Measurements from ENCODE around the gene S100B. TPM values are rescaled to one million over a fixed set of nuclear protein-coding genes. Genes with fewer than 3 reads are reported as not detected.

S100B gene
- total and polyA plus RNA-seq, 9 donors, result 11.0 to 66.2 (median 22.8) TPM

- H3K4me1 ChIP-seq (ENCODE audit: control insufficient read depth, insufficient read depth, low read length), result peaks cover 22% of the 10 kb centered on the region
- H3K4me3 ChIP-seq (ENCODE audit: low read length), result no peak overlapping the region
- no peaks in the 10 kb centered on the region for H3K36me3 ChIP-seq (ENCODE audit: control insufficient read depth, insufficient read depth, low read length)
- H3K9me3 ChIP-seq (replicated peaks; ENCODE audit: control insufficient read depth, low read depth, low read length), result peaks cover 5% of the 10 kb centered on the region
- peak; percentile 48 for DNase-seq
- no peaks in the 10 kb centered on the region for H3K27me3 ChIP-seq (ENCODE audit: control insufficient read depth, insufficient read depth, low read length)
- WGBS (ENCODE audit: insufficient coverage), result 74% methylated on average over 9 of the region's 14 CpGs
- H3K27ac ChIP-seq (ENCODE audit: low read length), result peak overlapping the region; percentile 33
Observed at GRCh38 chr21:46605767-46606426, 1.0 kb upstream of the S100B start.

- H3K36me3 ChIP-seq (ENCODE audit: control insufficient read depth, insufficient read depth, low read length), result no peaks in the 10 kb centered on the region
- no peaks in the 10 kb centered on the region for H3K27me3 ChIP-seq (ENCODE audit: control insufficient read depth, insufficient read depth, low read length)
- peaks cover 22% of the 10 kb centered on the region for H3K4me1 ChIP-seq (ENCODE audit: control insufficient read depth, insufficient read depth, low read length)
- no peaks in the 10 kb centered on the region for H3K9me3 ChIP-seq (replicated peaks; ENCODE audit: control insufficient read depth, low read depth, low read length)
- no peak for DNase-seq
- 79% methylated on average over 5 of the region's 9 CpGs for WGBS (ENCODE audit: insufficient coverage)
- H3K4me3 ChIP-seq (ENCODE audit: low read length), result no peak overlapping the region
- H3K27ac ChIP-seq (ENCODE audit: low read length), result no peak overlapping the region
Observed at GRCh38 chr21:46604329-46604974, 430 bp downstream of the S100B start.

GRCh38 chr21:46603228-46603627 is 1.7 kb downstream of the S100B start:
- WGBS (ENCODE audit: insufficient coverage), result 63% methylated on average over 2 of the region's 9 CpGs
- DNase-seq, result peak; percentile 35
- no peak overlapping the region for H3K4me3 ChIP-seq (ENCODE audit: low read length)

GRCh38 chr21:46600978-46601377 is 3.9 kb downstream of the S100B start:
- no peaks in the 10 kb centered on the region for H3K36me3 ChIP-seq (ENCODE audit: control insufficient read depth, insufficient read depth, low read length)
- H3K27me3 ChIP-seq (ENCODE audit: control insufficient read depth, insufficient read depth, low read length), result no peaks in the 10 kb centered on the region
- no peak overlapping the region for H3K4me3 ChIP-seq (ENCODE audit: low read length)
- WGBS (ENCODE audit: insufficient coverage), result 77% methylated on average over 5 of the region's 9 CpGs
- no peaks in the 10 kb centered on the region for H3K9me3 ChIP-seq (replicated peaks; ENCODE audit: control insufficient read depth, low read depth, low read length)
- H3K4me1 ChIP-seq (ENCODE audit: control insufficient read depth, insufficient read depth, low read length), result peaks cover 32% of the 10 kb centered on the region
- H3K27ac ChIP-seq (ENCODE audit: low read length), result no peak overlapping the region
- DNase-seq, result no peak

More at GRCh38 chr21:46603228-46603627, 1.7 kb downstream of the S100B start:
- Histone ChIP-seq H3K36me3 (ENCODE audit: control insufficient read depth, insufficient read depth, low read length) (no peaks in the 10 kb centered on the region), H3K9me3 (replicated peaks; ENCODE audit: control insufficient read depth, low read depth, low read length) (no peaks in the 10 kb centered on the region), H3K4me1 (ENCODE audit: control insufficient read depth, insufficient read depth, low read length) (peaks cover 31% of the 10 kb centered on the region), H3K27me3 (ENCODE audit: control insufficient read depth, insufficient read depth, low read length) (no peaks in the 10 kb centered on the region), H3K27ac (ENCODE audit: low read length) (no peak overlapping the region)

- 80% methylated on average over 1 of the region's 5 CpGs for WGBS (ENCODE audit: insufficient coverage)
- Histone ChIP-seq H3K36me3 (ENCODE audit: control insufficient read depth, insufficient read depth, low read length) (no peaks in the 10 kb centered on the region), H3K27ac (ENCODE audit: low read length) (no peak overlapping the region), H3K4me3 (ENCODE audit: low read length) (no peak overlapping the region), H3K27me3 (ENCODE audit: control insufficient read depth, insufficient read depth, low read length) (no peaks in the 10 kb centered on the region), H3K4me1 (ENCODE audit: control insufficient read depth, insufficient read depth, low read length) (peaks cover 26% of the 10 kb centered on the region), H3K9me3 (replicated peaks; ENCODE audit: control insufficient read depth, low read depth, low read length) (no peaks in the 10 kb centered on the region)
- no peak for DNase-seq
Observed at GRCh38 chr21:46600305-46600704, 4.6 kb downstream of the S100B start.

GRCh38 chr21:46598581-46599572 is 6.0 kb downstream of the S100B start:
- H3K4me3 ChIP-seq (ENCODE audit: low read length), result no peak overlapping the region
- H3K27me3 ChIP-seq (ENCODE audit: control insufficient read depth, insufficient read depth, low read length), result no peaks in the 10 kb centered on the region
- peak overlapping the region; percentile 71 for H3K27ac ChIP-seq (ENCODE audit: low read length)
- DNase-seq, result peak; percentile 86
- H3K9me3 ChIP-seq (replicated peaks; ENCODE audit: control insufficient read depth, low read depth, low read length), result peaks cover 3% of the 10 kb centered on the region
- H3K4me1 ChIP-seq (ENCODE audit: control insufficient read depth, insufficient read depth, low read length), result peaks cover 20% of the 10 kb centered on the region
- WGBS (ENCODE audit: insufficient coverage), result 63% methylated on average over 30 of the region's 38 CpGs
- no peaks in the 10 kb centered on the region for H3K36me3 ChIP-seq (ENCODE audit: control insufficient read depth, insufficient read depth, low read length)

- Histone ChIP-seq H3K27ac (ENCODE audit: low read length) (no peak overlapping the region), H3K4me1 (ENCODE audit: control insufficient read depth, insufficient read depth, low read length) (peaks cover 20% of the 10 kb centered on the region), H3K4me3 (ENCODE audit: low read length) (no peak overlapping the region), H3K36me3 (ENCODE audit: control insufficient read depth, insufficient read depth, low read length) (no peaks in the 10 kb centered on the region), H3K9me3 (replicated peaks; ENCODE audit: control insufficient read depth, low read depth, low read length) (peaks cover 3% of the 10 kb centered on the region), H3K27me3 (ENCODE audit: control insufficient read depth, insufficient read depth, low read length) (no peaks in the 10 kb centered on the region)
- DNase-seq, result no peak
- WGBS (ENCODE audit: insufficient coverage), result 87% methylated on average over 20 of the region's 20 CpGs
Observed at GRCh38 chr21:46597896-46598343, 7.0 kb downstream of the S100B start.

GRCh38 chr21:46597031-46597430 is 7.9 kb downstream of the S100B start:
- 94% methylated on average over 7 of the region's 8 CpGs for WGBS (ENCODE audit: insufficient coverage)
- no peaks in the 10 kb centered on the region for H3K36me3 ChIP-seq (ENCODE audit: control insufficient read depth, insufficient read depth, low read length)
- peaks cover 6% of the 10 kb centered on the region for H3K9me3 ChIP-seq (replicated peaks; ENCODE audit: control insufficient read depth, low read depth, low read length)
- peaks cover 16% of the 10 kb centered on the region for H3K4me1 ChIP-seq (ENCODE audit: control insufficient read depth, insufficient read depth, low read length)
- DNase-seq, result no peak
- no peak overlapping the region for H3K4me3 ChIP-seq (ENCODE audit: low read length)
- no peaks in the 10 kb centered on the region for H3K27me3 ChIP-seq (ENCODE audit: control insufficient read depth, insufficient read depth, low read length)
- H3K27ac ChIP-seq (ENCODE audit: low read length), result no peak overlapping the region

GRCh38 chr21:46596201-46596600 is 8.7 kb downstream of the S100B start:
- Histone ChIP-seq H3K27ac (ENCODE audit: low read length) (no peak overlapping the region), H3K9me3 (replicated peaks; ENCODE audit: control insufficient read depth, low read depth, low read length) (peaks cover 6% of the 10 kb centered on the region), H3K4me3 (ENCODE audit: low read length) (no peak overlapping the region), H3K36me3 (ENCODE audit: control insufficient read depth, insufficient read depth, low read length) (no peaks in the 10 kb centered on the region), H3K27me3 (ENCODE audit: control insufficient read depth, insufficient read depth, low read length) (no peaks in the 10 kb centered on the region), H3K4me1 (ENCODE audit: control insufficient read depth, insufficient read depth, low read length) (peaks cover 16% of the 10 kb centered on the region)
- no CpG with 5 or more reads among the region's 1 CpG for WGBS (ENCODE audit: insufficient coverage)
- DNase-seq, result no peak

GRCh38 chr21:46594276-46594675 is 10.6 kb downstream of the S100B start:
- no peaks in the 10 kb centered on the region for H3K36me3 ChIP-seq (ENCODE audit: control insufficient read depth, insufficient read depth, low read length)
- 84% methylated on average over 4 of the region's 8 CpGs for WGBS (ENCODE audit: insufficient coverage)
- H3K27me3 ChIP-seq (ENCODE audit: control insufficient read depth, insufficient read depth, low read length), result no peaks in the 10 kb centered on the region
- peaks cover 16% of the 10 kb centered on the region for H3K4me1 ChIP-seq (ENCODE audit: control insufficient read depth, insufficient read depth, low read length)
- H3K27ac ChIP-seq (ENCODE audit: low read length), result no peak overlapping the region
- H3K9me3 ChIP-seq (replicated peaks; ENCODE audit: control insufficient read depth, low read depth, low read length), result peaks cover 6% of the 10 kb centered on the region
- no peak overlapping the region for H3K4me3 ChIP-seq (ENCODE audit: low read length)
- DNase-seq, result no peak

Measured in muscle of leg (tissue), 11 donors.